K562 (cell line): ENCODE measurements around the gene TEX30. TPM values are rescaled to one million over a fixed set of nuclear protein-coding genes. Genes with fewer than 3 reads are reported as not detected.
A peak's percentile ranks its signal among the peaks of the same experiment; 100 is the strongest.

Experiments
- ASH1L ChIP-seq: fragments of 450-650 bp; IDR thresholded peaks from 2 replicates; pipeline ENCODE4 v1.6.1; 2018; ENCODE audit warnings: borderline replicate concordance, mild to moderate bottlenecking, low read depth; ENCODE audit not compliant: partially characterized antibody
- DACH1 ChIP-seq: fragments of 450-650 bp; IDR thresholded peaks from 2 replicates; pipeline ENCODE4 v1.6.1; 2018; ENCODE audit not compliant: partially characterized antibody
- GABPB1 ChIP-seq: sonication (generic); formaldehyde crosslinking; IDR thresholded peaks from 2 replicates; pipeline ENCODE4 v1.8.0; 2022; ENCODE audit warnings: mild to moderate bottlenecking, missing genetic modification reagents
- GTF2A2 ChIP-seq: IDR thresholded peaks from 2 replicates; pipeline ENCODE4 v1.6.1; 2016; ENCODE audit warnings: mild to moderate bottlenecking, missing genetic modification characterization, missing compliant biosample characterization
- GTF2F1 ChIP-seq: IDR thresholded peaks from 2 replicates; pipeline ENCODE4 v1.6.1; 2011; ENCODE audit warnings: low read depth, low read length, improper control_type of control experiment
- HMBOX1 ChIP-seq: sonication (generic); IDR thresholded peaks from 2 replicates; pipeline ENCODE4 v1.6.1; 2016
- KAT7 ChIP-seq: sonication (generic); formaldehyde crosslinking; IDR thresholded peaks from 2 replicates; pipeline ENCODE4 v1.8.0; 2022; ENCODE audit warnings: missing genetic modification reagents, mild to moderate bottlenecking, borderline replicate concordance
- MNT ChIP-seq, 2 experiments: fragments of 450-650 bp; conservative IDR thresholded peaks; 2 replicates each; pipeline ENCODE4 v1.6.1; 2017; ENCODE audit warnings: mild to moderate bottlenecking in 2 of 2, moderate library complexity in 2 of 2
- MYBL2 ChIP-seq, 2 experiments: fragments of 450-650 bp in 1 of 2; sonication (generic) in 1 of 2; formaldehyde crosslinking in 1 of 2; IDR thresholded peaks; 2 replicates each; pipeline versions ENCODE4 v1.6.1 to v1.8.1; 2017 to 2022; ENCODE audit warnings: borderline replicate concordance in 1 of 2, inconsistent platforms in 1 of 2, low read depth in 1 of 2, mild to moderate bottlenecking in 1 of 2, missing genetic modification reagents in 1 of 2, moderate library complexity in 1 of 2
- NCOA2 ChIP-seq, 2 experiments: fragments of 450-650 bp; IDR thresholded peaks; 2 replicates each; pipeline ENCODE4 v1.6.1; 2018; ENCODE audit warnings: mild to moderate bottlenecking in 2 of 2, moderate library complexity in 1 of 2; ENCODE audit not compliant: partially characterized antibody in 2 of 2
- NCOA4 ChIP-seq: fragments of 450-650 bp; IDR thresholded peaks from 2 replicates; pipeline ENCODE4 v1.6.1; 2018; ENCODE audit warnings: mild to moderate bottlenecking; ENCODE audit not compliant: partially characterized antibody
- NFE2 ChIP-seq: IDR thresholded peaks from 2 replicates; pipeline ENCODE4 v1.6.1; 2014; ENCODE audit warnings: antibody characterized with exemption, low read depth
- PTTG1 ChIP-seq: fragments of 450-650 bp; IDR thresholded peaks from 2 replicates; pipeline ENCODE4 v1.6.1; 2016; ENCODE audit warnings: low read depth, mild to moderate bottlenecking, missing genetic modification characterization, missing compliant biosample characterization
- RBBP5 ChIP-seq: fragments of 200-600 bp; sonication (generic); IDR thresholded peaks from 2 replicates; pipeline ENCODE4 v1.6.1; 2012; ENCODE audit warnings: borderline replicate concordance, mild to moderate bottlenecking, low read length, control low read depth, inconsistent platforms; ENCODE audit not compliant: insufficient read depth, poor library complexity, severe bottlenecking
- RBM17 ChIP-seq: fragments of 200-400 bp; formaldehyde crosslinking; IDR thresholded peaks from 2 replicates; pipeline ENCODE4 v1.6.1; 2017; ENCODE audit warnings: low read depth, mild to moderate bottlenecking, low read length, borderline replicate concordance
- TFAP4 ChIP-seq: sonication (generic); formaldehyde crosslinking; IDR thresholded peaks from 2 replicates; pipeline ENCODE4 v1.8.0; 2022; ENCODE audit warnings: missing genetic modification reagents, mild to moderate bottlenecking, moderate library complexity, borderline replicate concordance
- ZKSCAN3 ChIP-seq: fragments of 250-450 bp; sonication (Bioruptor Pico); IDR thresholded peaks from 2 replicates; pipeline ENCODE4 v1.4.0; 2020
- ZNF146 ChIP-seq: IDR thresholded peaks from one replicate; pipeline ENCODE4 v1.6.1; 2018; ENCODE audit warnings: missing compliant biosample characterization; ENCODE audit not compliant: unreplicated experiment
- ZNF3 ChIP-seq: fragments of 250-450 bp; sonication (Bioruptor Pico); IDR thresholded peaks from 2 replicates; pipeline ENCODE4 v1.5.0; 2021; ENCODE audit warnings: mild to moderate bottlenecking, moderate library complexity
- ZNF408 ChIP-seq: fragments of 250-450 bp; sonication (Bioruptor Pico); IDR thresholded peaks from 2 replicates; pipeline ENCODE4 v1.4.0; 2020; ENCODE audit warnings: low read depth, mild to moderate bottlenecking, moderate library complexity
- ZNF780A ChIP-seq: fragments of 250-450 bp; sonication (Bioruptor Pico); IDR thresholded peaks from 2 replicates; pipeline ENCODE4 v1.5.0; 2021; ENCODE audit warnings: mild to moderate bottlenecking
- polyA plus RNA-seq, 8 experiments: library from polyadenylated mRNA; depleted of rRNA in 4 of 8; stranded (reverse) in 5 of 8; unstranded in 3 of 8; fragments of >200 nt; fragmentation: Nextera tagmentation in 2 of 8; fragmentation: Illumina TruSeq in 1 of 8; extraction: Ambion mirVana in 2 of 8; extraction: Trizol in 1 of 8; gene quantifications; 2 replicates each; pipeline versions ENCODE4 v1.2.1 to v1.2.3, GENCODE V29; 2011 to 2014; ENCODE audit warnings: inconsistent platforms in 1 of 8, missing spikeins in 1 of 8
- total RNA-seq, 7 experiments: library from RNA; depleted of rRNA in 6 of 7; stranded (reverse); fragments of >200 nt in 6 of 7; fragmentation: Illumina TruSeq in 2 of 7; extraction: Trizol in 2 of 7; gene quantifications; 2 replicates each; pipeline versions ENCODE4 v1.2.1 to v1.2.3, GENCODE V29; 2011 to 2021; ENCODE audit warnings: low replicate concordance in 1 of 7

The TEX30 gene
- total and polyA plus RNA-seq, 9 of the 15 experiments (the other 6 are each of a cell fraction or from before 2014, with no cell fraction given): 24.1 to 143 (median 37.3) TPM

GRCh38 chr13:102800145-102801041 is 26.8 kb upstream of the TEX30 start (continued):
- TF ChIP-seq PTTG1 (tag): no peak
- TF ChIP-seq ASH1L: no peak
- peak; percentile 39; the same call in 1 of the 2 replicates for TF ChIP-seq KAT7 (CRISPR knock-in tag)
- no peak for TF ChIP-seq ZNF408
- TF ChIP-seq ZNF146 (CRISPR knock-in tag): no peak
- no peak for TF ChIP-seq GTF2F1
- no peak for TF ChIP-seq NCOA4
- no peak for TF ChIP-seq ZNF3 (CRISPR knock-in tag)
- no peak for TF ChIP-seq ZNF780A (CRISPR knock-in tag)
- TF ChIP-seq DACH1: no peak
- TF ChIP-seq MNT (conservative IDR thresholded peaks at IDR 0.05): peak in 1 of 2 experiments; percentile 62; a peak in 2 of 4 replicates
- no peak for TF ChIP-seq RBM17
- TF ChIP-seq RBBP5: peak; percentile 89
- no peak for TF ChIP-seq HMBOX1
- TF ChIP-seq NFE2: no peak
- no peak for TF ChIP-seq NCOA2 (IDR thresholded peaks at IDR 0.05; ENCODE audit: partially characterized antibody in 2 of 2)
- TF ChIP-seq GTF2A2 (tag): no peak
- peak; percentile 9; the same call in 1 of the 2 replicates for TF ChIP-seq TFAP4 (CRISPR knock-in tag)
- TF ChIP-seq GABPB1: peak; percentile 82; the same call in 1 of the 2 replicates
- TF ChIP-seq MYBL2 (IDR thresholded peaks at IDR 0.05; ENCODE audit: low read depth): no peak
- TF ChIP-seq MYBL2 (CRISPR knock-in tag; IDR thresholded peaks at IDR 0.05; ENCODE audit: borderline replicate concordance): no peak
- no peak for TF ChIP-seq ZKSCAN3
